Measurements from ENCODE around the gene TAAR6. TPM values are rescaled to one million over a fixed set of nuclear protein-coding genes. Genes with fewer than 3 reads are reported as not detected.
"Not testable (repeated sequence)": the region's sequence is repeated elsewhere in the genome, so short reads cannot be mapped to it uniquely, and the experiment has no call there.

The TAAR6 gene
- total RNA-seq, 1 donor from 2014 or later, result not detected

GRCh38 chr6:132589454-132589853, 19.3 kb downstream of the TAAR6 start, which contains the start of gene TAAR5:
Gene TAAR5 (minus strand): TSS chr6:132589741. CDS start chr6:132589686, 55 bp downstream.
- intact Hi-C loops (cut with micrococcal nuclease), result no loop called here

DNA sequence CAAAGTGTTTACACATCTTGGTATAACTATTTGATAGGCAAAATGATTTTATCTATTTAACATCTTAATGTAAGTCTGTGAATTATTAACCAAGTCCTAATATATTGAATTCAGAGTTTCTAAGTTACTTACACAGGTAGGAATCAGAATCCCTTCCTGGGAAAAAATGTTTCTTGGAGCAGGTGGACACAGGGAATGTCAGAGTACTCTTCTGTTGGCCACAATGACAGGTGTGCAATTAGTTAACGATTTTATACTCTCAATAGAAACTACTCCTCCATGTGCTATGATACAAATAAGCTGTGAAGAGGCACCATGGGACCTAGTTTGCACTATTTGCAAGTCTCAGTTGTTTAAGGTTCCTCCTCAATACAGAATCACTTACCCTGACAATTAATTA, 20.2 kb downstream of the TAAR6 start:
- intact Hi-C loops (cut with micrococcal nuclease), result no loop called here

DNA sequence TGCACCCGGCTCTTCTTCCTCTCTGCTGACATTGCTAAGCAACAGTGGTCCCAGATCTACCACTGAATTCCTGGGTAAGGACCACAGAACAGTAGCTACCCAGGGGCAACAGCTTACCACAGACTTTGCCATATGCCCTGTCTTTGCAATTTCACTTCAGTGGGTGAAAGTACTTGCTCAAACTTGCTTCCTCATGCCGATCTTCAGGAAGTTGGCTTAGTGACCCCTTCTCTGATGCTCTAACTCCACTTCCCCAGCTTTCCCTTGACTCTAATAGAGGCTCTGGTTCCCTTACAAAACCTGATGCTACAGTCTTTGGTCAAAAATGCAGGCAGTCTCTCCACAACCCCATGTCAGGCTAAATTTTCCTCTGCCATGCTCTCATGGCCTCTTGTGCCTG, 22.7 kb downstream of the TAAR6 start:
- intact Hi-C loops (cut with micrococcal nuclease), result no loop called here

- intact Hi-C loops (cut with micrococcal nuclease), result no loop called here
These were observed 26.1 kb downstream of the TAAR6 start for GRCh38 chr6:132596201-132596600.

- intact Hi-C loops (cut with micrococcal nuclease), result no loop called here
These were observed 28.4 kb downstream of the TAAR6 start for GRCh38 chr6:132598473-132598872.

DNA sequence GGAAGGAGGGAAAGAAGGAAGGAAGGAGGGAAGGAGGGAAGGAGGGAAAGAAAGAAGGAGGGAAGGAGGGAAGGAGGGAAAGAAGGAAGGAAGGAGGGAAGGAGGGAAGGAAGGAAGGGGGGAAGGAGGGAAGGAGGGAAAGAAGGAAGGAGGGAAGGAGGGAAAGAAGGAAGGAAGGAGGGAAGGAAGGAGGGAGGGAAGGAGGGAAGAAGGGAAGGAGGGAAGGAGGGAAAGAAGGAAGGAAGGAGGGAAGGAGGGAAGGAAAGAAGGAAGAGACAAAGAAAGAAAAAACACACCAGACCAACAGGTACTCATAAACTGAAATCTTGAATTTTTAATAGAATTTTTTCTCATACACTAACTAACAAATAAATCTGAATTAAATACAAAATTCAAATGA, 30.8 kb downstream of the TAAR6 start:
- intact Hi-C loops (cut with micrococcal nuclease), result not testable (repeated sequence)

- intact Hi-C loops (cut with micrococcal nuclease), result no loop called here
These were observed 34.6 kb downstream of the TAAR6 start for GRCh38 chr6:132604635-132605152.

DNA sequence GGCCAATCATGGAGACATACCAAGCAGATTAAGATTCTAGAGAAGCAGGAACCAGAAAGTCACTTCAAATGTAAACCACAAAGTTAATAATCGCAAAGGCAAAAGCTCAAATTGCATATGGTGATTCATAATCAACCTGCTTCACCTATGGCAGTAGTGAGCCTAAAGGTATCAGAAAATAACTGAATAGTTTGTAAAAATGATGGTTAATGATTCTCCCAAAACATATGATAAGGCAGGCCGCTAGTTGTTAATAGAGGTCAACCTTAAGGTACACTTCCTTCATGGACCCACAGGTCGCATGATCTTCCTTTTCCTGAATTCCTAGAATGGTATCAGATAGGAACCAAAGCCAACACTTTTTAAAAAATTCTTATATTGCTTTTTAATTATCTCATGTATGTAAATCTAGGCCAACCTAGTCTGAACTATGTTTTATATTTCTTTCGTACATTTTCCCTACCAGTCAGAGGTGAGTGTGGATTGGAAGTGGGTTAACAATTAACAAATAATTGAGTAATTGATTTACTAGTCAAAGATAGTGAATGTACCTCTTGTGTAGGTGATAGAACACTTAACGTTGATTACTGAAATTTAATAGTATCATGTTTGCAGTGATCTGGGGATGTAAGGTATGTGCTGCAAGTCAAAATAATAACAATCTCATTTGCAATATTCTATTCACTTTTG, 37.6 kb downstream of the TAAR6 start:
- intact Hi-C loops (cut with micrococcal nuclease), result no loop called here

DNA sequence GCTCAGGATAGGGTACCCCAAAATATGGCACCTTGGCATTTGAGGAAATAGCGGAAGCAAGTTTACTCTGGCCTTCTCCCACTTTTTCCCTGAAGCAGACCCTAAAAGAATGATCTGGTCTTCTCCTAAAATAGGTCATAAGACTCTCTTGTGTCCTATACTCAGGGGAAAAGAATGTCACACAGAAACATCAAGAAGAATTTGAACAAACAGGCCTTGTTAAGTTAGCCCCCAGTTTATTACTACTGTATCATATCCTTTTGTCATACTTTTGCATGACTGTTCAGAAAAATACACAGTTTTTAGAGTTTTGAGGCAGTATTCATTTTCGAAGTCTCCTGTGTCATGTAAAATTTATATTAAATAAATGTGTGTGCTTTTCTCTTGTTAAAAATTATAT, 41.5 kb downstream of the TAAR6 start:
- intact Hi-C loops (cut with micrococcal nuclease), result no loop called here

- intact Hi-C loops (cut with micrococcal nuclease), result no loop called here
These were observed 42.5 kb downstream of the TAAR6 start for GRCh38 chr6:132612449-132613108.

DNA sequence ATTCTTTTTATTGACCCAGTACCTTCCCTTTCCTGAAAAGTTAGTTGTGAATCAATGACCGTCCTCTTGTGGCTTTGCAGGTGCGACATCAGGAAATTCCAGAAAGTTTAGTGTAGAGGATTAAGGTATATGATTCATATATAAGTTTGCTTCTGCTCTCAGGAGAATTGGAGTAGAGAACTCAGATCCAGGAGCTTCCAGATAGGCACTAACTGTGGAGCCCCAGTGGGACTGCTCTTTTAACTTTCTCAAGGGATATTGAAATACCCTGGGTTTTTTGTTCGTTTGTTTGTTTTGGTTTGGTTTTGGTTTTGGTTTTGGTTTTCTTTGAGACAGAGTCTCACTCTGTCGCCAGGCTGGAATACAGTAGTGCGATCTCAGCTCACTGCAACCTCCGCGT, 44.4 kb downstream of the TAAR6 start:
- intact Hi-C loops (cut with micrococcal nuclease), result no loop called here

DNA sequence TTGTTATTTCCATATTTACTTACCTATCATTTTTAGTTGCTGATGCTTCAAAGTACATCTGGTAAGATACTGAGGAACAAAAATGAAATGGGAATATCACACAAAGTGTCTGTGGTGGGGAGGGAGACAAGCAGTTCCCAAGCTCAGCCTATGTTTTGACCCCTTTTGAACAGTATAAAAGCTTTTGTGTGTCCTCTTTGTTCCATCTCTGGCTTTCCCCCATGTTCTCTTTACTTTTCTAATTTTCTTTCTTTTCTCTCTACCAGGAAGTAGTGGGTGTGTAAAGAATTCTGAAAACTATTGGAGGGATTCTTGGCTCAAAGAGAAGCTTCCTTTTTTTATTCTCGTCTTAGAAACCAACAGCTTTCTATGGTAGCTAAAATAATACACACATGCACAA, 46.6 kb downstream of the TAAR6 start:
- intact Hi-C loops (cut with micrococcal nuclease), result no loop called here

Other genes with a start within 250 kb of the TAAR6 start
- gene MOXD1, start 168.8 kb upstream of the TAAR6 start, total RNA-seq, result not detected in 2 replicates
- 21.2 and 23.3 TPM in 2 replicates for gene STX7, start 57.2 kb upstream of the TAAR6 start, total RNA-seq
- gene TAAR9, start 32.0 kb upstream of the TAAR6 start, total RNA-seq, result not detected in 2 replicates
- not detected in 2 replicates for gene TAAR8, start 17.6 kb upstream of the TAAR6 start, total RNA-seq
- not detected in 2 replicates for gene TAAR5, start 19.4 kb downstream of the TAAR6 start, total RNA-seq
- not detected in 2 replicates for gene TAAR2, start 54.0 kb downstream of the TAAR6 start, total RNA-seq
- not detected in 2 replicates for gene TAAR1, start 88.9 kb downstream of the TAAR6 start, total RNA-seq
- not detected in 2 replicates for gene VNN1, start 143.7 kb downstream of the TAAR6 start, total RNA-seq
- 11.9 and 12.8 TPM in 2 replicates for gene VNN2, start 187.6 kb downstream of the TAAR6 start, total RNA-seq
- 5.3 and 6.4 TPM in 2 replicates for gene SLC18B1, start 228.3 kb downstream of the TAAR6 start, total RNA-seq
- 1,325 and 1,350 TPM in 2 replicates for gene RPS12, start 244.2 kb downstream of the TAAR6 start, total RNA-seq